HG02678 (cell line): ENCODE data around the gene FMNL3.

ENCODE experiments used
- ATAC-seq: cut with Tn5 transposase; IDR thresholded peaks from one replicate; pipeline ENCODE4 v1.9.1; 2021; ENCODE audit warnings: mild to moderate bottlenecking, moderate library complexity; ENCODE audit not compliant: unreplicated experiment

The FMNL3 gene

DNA sequence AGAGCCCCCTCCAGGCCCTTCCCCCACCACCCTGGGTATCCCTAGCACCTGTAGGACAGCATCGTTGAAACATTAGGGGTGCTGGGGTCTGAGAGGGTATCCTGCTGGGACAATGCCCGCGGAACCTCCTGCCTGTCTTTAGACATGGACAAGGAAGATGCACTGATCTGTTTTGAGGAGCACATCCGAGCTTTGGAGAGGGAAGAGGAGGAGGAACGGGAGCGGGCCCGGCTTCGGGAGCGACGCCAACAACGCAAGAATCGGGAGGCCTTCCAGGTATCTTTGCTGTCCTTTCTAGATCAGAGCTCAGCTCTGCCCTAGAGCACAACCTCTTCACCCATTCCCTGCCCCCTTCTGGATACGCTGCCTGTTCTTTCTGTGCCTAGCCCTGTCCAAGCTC, 70.6 kb downstream of the FMNL3 start:
- no peak for ATAC-seq

DNA sequence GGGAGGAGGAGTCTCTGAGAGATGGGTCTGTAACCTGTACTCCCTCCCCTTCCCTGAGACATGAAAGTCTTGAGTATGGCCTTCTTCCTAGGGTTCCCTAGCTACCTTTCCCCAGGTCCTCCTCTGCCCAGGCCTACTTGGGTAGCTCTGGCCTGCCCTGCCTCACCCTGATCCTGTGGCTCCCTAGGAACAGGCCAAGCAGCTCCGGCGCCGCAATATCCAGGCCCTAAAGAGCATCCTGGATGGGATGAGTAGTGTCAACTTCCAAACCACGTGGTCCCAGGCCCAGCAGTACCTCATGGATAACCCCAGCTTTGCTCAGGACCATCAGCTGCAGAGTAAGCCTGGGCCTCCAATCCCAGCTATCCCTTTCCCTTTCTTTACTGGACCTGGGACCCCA, 71.5 kb downstream of the FMNL3 start:
- no peak for ATAC-seq

DNA sequence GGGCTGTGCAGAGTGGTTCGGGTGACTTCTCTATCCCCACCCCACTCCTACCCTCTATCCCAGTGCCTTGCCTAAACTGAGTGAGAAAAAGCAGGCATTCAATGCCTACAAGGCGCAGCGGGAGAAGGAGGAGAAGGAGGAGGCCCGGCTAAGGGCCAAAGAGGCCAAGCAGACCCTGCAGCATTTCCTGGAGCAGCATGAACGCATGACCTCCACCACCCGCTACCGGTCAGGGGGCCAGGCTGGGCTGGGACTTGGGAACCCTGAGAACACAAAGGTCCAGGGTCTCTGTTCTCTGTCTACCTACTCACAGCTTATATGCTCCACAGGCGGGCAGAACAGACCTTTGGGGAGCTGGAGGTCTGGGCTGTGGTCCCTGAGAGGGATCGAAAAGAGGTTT, 72.2 kb downstream of the FMNL3 start:
- no peak for ATAC-seq

DNA sequence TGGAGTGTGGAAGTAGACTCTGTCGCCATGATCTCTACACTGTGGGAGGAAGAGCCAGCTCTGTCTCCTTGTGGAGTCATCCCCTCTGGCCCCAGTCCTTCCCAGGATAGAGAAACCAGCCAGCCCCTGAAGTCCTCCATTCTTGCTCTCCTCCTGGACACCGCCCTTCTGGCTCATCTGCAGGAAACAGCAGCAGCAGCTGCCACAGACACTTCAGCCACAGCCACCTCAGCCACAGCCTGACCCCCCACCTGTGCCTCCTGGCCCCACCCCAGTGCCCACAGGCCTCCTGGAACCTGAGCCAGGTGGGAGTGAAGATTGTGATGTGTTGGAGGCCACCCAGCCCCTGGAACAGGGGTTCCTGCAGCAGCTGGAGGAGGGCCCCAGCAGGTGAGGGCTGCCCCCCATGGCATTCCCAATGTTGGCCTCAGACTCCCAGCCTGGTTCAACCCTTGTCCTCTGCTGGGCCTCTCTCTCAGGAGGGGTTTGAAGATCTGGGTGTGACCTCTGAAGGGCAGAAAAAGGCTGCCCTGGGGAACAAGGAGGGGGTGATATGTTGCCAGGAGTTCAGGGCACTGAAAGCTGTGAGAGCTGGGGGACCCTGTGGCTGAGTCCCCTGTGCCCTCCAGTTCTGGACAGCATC, 73.4 kb downstream of the FMNL3 start:
- ATAC-seq = no peak

- ATAC-seq = no peak
Measured at GRCh38 chr12:49632986-49633702, 74.1 kb downstream of the FMNL3 start.

GRCh38 chr12:49632401-49632800, 74.8 kb downstream of the FMNL3 start:
- no peak for ATAC-seq

DNA sequence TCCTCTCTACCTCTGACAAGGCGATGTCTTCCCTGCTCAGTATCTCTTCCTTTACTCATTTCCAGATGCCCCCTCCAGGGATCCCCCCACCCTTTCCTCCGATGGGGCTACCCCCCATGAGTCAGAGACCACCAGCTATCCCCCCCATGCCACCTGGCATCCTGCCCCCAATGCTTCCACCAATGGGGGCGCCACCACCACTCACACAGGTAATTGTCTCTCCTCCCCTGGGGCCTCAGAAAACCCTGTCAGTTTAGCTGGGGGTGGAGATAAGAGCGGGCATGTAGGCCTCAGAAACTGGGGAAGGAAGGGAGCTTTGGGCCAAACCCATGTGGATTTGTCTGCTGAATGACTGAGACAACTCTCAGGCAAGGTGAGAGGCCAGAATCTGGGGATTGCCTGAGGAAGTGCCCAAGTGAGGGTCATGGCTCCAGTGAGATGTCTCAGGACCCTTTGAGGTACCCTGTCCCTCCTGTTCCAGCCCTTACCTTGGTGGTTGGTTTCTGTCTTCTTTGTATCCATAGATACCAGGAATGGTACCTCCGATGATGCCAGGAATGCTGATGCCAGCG, 75.8 kb downstream of the FMNL3 start:
- no peak for ATAC-seq

- ATAC-seq = no peak
Measured at GRCh38 chr12:49627752-49628360, 79.3 kb downstream of the FMNL3 start.

DNA sequence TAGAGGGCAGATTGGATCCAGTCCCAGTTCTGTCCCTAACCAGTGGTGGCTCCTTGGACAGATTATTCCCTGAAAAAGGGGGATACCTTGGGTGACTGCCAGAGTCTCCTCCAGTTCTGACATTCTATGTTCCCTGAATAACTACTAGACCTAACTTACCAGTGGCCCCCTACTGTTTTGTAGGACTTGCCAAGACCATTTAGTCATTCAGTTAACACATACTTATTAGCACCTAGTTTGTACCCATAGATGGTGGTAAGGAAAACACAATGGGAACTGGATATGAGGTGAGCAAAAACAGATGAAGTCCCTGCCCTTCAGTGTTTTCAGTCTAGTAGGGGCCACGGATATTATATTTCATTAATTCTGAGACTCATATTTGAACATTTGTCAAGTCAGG, 80.4 kb downstream of the FMNL3 start:
- ATAC-seq = no peak

GRCh38 chr12:49626169-49626835, 80.9 kb downstream of the FMNL3 start:
- no peak for ATAC-seq

DNA sequence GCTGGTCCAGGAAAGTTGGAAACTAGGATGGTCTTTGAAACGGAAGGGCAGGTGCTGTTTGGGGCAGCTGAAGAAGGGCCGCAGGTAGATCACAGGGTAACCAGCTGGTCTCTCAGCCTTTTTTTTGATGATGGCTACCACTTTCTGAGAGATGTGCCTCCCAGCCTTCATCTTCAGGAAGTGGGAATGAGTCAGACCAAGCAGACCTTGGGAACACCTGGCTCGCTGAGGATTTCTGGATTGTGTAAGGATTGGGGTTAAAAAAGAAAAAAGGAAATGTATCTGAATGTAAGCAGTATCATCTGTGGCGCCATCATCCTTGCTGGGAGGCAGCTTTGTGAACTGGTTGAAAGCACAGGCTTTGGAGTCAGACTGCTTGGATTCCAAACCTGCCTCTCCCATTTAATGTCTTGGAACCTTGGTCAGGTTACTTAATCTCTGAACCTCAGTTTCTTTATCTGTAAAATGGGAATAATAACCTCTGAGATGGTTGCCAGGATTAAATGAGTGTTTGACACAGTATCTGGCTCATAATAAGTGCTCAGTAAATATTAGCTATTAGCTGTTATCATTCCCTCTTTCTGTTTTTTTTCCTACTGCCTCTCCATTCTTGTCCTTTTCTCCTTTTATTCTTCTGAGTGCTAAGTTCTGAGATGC, 82.2 kb downstream of the FMNL3 start:
- no peak for ATAC-seq

DNA sequence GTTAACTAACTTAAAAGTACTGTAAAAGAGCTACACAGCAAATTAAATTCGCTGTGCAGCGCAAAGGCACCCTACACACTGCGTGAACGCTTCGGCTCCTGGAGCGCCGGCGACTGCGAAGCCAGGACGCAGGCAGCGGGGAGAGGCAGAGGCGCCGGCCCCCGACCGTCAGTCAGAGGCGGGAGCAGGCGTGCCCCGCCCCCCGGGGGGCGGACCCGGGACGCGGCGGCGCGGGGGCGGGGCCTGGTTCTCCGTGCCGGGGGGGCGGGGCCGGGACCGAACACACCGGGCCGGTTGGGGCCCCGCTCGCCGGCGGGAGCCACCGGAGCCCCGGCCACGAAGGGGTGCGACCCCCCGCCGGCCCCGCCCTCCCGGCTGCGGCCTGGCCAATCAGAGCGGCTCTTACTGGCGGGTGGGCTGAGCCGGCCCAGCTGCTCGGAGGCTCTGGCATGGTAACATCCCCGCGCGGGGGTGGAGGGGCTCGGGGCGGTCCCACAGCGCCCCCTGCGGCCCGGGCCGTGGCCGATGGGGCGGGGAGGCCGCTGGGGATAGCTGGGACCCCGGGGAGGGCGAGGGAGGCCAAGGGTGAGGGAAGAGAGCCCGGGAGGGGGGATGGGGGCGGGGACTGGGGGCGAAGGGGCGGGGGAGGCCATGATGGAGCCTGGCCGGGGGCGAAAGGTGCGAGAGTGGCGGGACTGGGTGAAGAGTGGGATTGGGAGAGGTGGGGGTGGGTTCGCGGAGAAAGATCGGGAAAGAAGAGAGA, 83.9 kb downstream of the FMNL3 start, which contains the start of gene PRPF40B:
Gene PRPF40B (plus strand): TSS at position 420 of the 763 bp plus-strand sequence. CDS start 30 bp downstream, at position 450.
- peak; percentile 75 for ATAC-seq

GRCh38 chr12:49622501-49623141, 84.6 kb downstream of the FMNL3 start:
- peak; percentile 22 for ATAC-seq

DNA sequence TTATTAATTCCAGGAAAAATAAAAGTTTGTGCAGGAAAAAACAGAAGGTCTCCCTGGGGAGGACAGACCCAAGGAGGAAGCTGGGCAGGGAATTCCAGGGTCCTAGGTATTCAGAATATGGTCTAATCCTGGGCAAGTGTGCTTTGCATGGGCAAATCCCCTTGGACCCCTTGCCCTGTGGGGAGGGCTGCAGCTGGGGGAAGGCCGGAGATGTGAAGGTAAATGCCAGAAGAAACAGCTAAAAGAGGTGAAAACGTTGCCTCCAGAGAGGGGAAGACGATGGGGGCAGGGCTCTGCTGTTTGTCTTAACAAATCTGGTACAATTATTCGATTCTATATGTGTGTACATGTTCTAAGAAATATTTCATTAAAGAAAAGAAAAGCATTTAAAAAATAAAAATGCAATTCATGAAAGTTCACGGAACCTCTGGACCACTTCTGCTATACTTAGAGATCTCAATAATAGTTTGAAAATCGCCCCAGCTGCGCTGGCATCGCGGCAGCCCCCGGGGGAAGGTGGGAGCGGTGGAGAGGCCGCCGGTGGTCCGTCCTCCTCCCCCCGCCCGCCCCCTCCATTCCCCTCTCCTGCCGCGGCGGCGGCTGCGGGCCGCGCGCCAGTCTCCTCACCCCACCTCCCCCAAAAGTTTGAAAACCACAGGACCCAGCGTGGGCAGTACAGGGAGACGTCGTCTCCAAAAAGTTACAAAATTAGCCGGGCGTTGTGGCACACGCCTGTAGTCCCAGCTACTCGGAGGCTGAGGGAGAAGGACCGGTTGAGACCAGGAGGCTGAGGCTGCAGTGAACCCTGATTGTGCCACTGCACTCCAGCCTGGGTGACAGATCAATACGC, 85.3 kb downstream of the FMNL3 start:
- ATAC-seq = no peak

DNA sequence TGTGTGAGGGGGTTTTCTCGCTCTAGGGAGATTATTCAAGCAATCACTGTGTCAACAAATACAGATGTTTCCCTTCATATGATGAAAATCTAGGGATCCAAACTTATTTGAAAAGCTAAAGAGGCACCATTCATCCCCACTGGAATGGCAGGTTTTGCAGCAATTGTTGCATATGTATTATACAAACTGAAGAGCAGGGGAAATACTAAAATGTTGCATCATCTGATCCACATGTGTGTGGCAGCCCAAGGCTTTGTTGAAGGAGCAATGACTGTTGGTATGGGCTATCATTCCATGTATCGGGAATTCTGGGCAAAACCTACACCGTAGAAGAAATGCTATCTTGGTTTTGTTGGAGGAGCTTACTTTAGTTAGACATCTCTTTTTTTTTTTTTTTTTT, 87.9 kb downstream of the FMNL3 start:
- no peak for ATAC-seq

GRCh38 chr12:49618576-49618975, 88.6 kb downstream of the FMNL3 start:
- no peak for ATAC-seq

GRCh38 chr12:49616533-49617219, 90.5 kb downstream of the FMNL3 start:
- ATAC-seq = no peak

GRCh38 chr12:49615725-49616124, 91.5 kb downstream of the FMNL3 start:
- ATAC-seq = no peak
